Cerebellar nuclear complex (tissue), 1 donor: ENCODE results near the gene MTMR3.
"Not testable (repeated sequence)": the region's sequence is repeated elsewhere in the genome, so short reads cannot be mapped to it uniquely, and the experiment has no call there.

Experiments used
- DNase-seq, 2 experiments: peaks; one replicate each; lab custom pipeline; 2025; lab: John Stamatoyannopoulos, UW

Gene MTMR3

DNA sequence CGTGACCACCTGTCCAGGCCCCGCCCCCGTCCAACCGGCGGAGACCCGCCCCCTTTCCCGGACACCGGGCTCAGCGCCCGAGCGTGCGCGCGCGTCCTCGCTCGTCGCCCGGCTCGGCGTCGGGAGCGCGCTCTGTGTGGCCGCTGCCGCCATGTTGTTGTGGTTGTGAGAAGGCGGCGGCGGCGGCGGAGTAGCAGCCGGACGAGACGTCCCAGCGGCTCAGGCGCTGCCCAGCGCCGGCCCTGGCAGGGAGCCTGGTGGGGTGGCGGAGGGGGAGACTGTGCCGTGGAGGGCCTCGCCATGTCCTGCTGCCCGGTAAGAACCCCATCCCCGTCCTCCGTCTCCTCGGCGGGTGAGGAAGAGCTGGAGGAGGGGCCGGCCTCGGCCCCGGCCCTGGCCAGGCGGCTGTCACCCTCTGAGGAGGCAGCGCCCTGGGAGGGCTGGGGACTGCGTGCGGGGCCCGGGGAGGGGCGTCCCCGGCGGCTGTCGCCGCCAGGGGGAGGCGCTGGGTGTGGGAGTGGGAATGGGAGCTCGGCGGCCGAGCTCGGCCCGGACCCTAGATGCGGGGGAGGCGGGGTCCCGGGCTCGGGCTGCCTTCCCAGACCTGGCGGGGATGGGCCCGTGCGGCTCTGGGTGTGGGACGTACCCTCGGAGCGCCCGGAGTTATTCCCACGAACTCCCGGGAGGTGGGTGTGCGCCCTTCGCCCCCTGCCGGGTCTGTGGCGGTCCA is at the start of gene MTMR3:
MTMR3 (plus strand) TSS at position 130 of the 730 bp plus-strand sequence. CDS start 87,886 bp downstream, outside the sequence.
- peak; percentile 66 for DNase-seq

DNA sequence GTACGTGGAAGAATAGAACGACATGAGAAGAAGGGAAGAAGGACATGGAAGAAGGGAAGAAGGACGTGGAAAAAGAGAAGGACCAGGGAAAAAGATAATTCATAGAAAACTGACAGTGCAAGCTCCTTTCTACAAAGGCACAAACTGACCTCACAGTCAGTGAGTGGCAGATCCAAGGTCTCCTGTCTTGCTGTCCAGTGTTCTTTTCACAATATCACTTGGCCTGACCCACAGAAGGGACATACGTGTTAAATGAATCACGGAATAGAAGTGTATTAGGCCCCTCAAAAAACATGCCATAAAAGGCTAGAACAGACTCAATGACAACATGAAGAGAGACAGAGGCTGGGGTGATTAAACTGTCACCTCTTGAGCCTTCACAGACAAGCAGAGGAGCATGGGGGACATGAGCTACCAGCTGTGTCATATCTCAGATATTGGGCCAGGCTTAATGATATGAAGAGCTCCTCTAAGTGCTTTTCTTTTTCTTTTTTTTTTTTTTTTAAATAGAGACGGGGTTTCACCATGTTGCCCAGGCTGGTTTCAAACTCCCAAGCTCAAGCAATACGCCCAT is 49.5 kb upstream of the MTMR3 start:
- DNase-seq = no peak

DNA sequence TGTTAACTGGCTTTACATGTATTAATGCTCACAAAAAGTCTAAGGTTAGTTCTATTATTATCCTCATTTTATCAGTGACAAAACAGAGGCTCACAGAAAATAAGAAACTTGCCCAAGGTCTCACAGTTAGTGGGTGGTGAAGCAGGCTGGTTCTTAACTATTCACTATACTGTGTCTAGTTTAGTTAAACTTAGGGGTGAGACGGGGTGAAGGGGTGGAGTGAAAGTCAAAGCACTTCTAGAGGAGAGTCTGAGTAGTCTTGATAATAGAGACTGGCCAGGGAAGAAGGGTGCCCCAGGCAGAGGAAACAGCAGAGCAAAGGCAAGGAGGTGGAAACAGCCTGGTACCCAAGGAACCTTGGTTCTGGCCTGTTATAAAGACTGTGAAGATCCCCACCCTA is 48.9 kb upstream of the MTMR3 start:
- no peak for DNase-seq

DNA sequence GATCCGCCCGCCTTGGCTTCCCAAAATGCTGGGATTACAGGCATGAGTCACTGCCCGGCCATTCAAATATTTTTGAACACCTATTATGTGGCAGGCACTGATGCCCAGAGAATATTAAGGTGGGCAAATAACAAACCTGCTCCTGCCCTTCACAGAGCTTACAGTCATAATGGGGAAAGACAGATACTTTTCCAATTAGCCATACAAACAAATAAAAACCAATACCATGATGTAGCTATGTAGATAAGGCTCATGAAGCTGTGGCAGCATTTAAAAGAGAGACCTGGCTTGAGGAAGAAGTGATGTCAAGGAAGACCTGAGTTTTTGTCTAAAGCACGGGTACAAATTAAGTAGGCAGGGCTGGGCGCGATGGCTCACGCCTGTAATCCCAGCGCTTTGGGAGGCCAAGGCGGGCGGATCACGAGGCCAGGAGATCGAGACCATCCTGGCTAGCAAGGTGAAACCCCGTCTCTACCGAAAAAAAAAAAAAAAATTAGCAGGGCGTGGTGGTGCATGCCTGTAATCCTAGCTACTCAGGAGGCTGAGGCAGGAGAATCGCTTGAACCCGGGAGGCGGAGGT is 46.1 kb upstream of the MTMR3 start:
- DNase-seq = not testable (repeated sequence)

DNA sequence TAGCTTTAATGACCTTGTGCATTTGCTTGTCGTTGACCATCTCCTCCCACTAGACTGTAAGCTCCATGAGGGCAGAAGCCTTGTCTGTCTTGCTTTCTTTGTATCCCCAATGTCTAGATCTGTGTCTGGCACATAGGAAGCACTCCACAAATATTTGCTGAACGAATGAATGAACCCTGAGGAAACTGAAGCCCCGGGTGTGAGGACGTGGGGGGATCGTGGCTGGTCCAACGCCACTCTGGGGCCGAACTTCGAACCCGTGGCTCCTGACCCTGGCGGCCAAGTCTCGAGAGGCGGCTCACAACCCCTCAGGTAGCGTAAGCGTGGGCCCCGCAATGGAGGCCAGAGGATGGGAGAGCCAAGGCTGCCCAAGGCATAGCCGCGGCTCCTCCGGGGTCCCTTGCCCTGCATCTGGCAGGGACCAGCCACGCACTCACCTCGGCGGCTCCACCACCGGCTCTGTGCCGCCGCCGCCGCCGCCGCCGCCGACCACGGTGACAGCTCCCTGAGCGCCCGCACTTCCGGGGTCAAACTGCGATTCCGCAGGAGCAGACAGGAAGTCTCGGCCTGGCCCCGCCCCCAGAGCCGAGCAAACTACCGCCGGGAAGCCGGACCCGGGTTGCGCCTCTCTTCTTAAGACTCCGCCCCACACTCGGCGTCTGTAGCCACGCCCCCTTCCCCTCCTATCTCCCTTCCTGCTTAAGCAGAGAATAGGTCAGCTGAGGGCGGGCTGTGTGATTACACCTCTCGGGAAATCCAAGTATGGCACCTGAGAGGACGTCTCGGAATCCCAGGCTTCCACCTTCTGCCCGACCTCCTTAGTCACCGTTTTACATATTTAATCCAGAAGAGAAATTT is 45.0 kb upstream of the MTMR3 start, which contains the start of gene ASCC2:
ASCC2 (minus strand) TSS at position 534 of the 858 bp plus-strand sequence. CDS start 5,949 bp downstream, outside the sequence.
- peak; percentile 74 to 97 for DNase-seq

DNA sequence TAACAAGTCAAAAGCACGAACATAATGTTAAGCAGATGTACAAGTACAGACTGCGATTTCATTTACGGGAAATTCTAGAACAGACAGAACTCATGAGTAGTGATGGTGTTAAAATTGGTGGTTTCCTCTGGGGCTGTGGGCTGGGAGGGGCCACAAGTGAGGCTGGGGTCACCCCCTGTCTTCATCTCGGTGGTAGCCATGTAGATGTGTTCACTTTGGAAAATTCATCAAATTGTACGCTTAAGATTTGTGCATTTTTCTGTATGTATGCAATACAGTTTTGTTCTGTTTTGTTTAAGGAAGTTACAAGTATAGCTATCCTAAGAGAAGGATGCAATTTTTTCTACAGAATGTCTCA is 44.4 kb upstream of the MTMR3 start:
- DNase-seq = no peak

DNA sequence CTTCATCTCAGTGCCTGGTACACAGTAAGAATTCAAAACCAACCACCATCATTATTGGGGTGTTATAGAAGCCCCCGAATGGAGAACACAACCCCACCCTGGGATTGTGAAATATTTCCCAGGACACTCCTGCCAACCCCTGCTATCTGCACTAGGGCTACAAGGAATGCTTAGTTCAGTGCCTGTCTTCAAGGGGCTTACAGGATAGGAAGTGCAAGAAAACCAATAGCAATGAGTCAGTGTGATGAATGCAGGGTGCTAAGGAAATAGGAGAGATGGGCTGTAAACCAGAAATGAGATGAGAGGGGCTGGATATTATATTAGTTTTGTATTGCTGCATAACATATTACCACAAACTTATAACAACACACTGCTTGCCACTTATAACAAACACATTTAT is 43.9 kb upstream of the MTMR3 start:
- DNase-seq = no peak

DNA sequence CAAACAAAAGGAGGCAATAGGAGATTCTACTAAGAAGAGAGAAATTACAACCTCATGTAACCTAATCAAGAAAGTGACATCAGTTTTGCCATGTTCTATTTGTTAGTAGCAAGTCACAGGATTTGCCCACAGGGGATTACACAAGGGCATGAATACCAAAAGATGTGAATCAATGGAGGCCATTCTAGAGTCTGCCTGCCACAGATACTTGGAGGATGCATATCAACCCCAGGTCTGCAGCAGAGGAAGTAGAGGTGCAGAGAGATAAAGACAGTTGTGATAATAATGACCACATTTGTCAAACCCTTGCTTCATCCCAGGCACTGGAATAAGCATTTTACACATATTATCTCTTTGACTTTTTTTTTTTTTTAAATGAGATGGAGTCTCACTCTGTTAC is 42.5 kb upstream of the MTMR3 start:
- no peak for DNase-seq

DNA sequence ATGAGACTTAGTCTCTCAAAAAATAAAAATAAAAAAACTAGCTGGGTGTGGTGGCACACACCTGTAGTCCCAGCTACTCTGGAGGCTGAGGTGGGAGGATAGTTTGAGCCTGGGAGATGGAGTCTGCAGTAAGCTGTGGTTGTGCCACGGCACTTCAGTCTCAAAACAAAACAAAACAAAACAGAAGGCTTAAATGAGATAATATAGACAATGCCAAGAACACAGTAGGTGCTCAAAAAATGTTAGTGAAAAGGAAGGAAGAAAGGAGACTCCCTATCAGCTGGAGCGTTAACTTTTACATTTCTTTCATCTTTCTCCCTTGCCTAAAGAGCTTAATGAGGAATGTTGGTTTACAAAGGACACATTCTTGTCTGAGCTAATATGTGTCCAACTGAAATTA is 40.8 kb upstream of the MTMR3 start:
- no peak for DNase-seq

DNA sequence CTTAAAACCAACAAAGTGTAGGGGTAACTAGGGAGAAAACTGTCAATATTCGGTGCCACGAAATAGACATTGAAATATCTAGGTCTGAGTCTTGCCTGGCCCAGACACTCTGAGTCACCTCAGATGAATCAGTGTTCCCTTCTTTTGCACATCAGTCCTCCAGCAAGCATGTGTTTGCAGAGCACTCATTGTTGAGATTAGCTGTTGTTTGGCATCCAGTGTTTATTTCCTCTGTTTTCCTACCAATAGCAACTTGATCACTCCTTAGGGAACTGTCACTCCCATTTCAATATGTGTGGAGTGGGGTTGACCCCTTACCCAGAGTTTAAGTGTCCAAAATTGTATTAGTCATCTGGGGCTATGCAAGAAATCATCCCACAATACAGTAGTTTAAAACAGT is 40.2 kb upstream of the MTMR3 start:
- no peak for DNase-seq

DNA sequence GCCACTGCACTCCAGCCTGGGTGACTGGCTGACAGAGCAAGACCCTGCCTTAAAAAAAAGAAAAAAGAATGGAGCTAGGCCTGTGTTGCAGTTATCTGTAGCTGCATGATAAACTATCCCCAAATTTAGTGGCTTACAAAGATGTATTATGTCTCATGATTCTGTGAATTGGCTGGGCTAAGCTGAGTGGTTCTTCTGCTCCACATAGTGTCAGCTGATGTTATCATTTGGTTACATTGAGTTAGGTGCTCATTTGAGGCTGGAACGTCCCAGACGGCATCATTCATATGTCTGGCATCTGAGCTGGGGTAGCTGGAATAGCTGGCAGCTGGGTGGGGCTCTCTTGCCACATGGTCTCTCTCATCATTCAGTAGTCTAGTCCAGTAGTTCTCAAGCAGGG is 36.7 kb upstream of the MTMR3 start:
- DNase-seq = no peak

DNA sequence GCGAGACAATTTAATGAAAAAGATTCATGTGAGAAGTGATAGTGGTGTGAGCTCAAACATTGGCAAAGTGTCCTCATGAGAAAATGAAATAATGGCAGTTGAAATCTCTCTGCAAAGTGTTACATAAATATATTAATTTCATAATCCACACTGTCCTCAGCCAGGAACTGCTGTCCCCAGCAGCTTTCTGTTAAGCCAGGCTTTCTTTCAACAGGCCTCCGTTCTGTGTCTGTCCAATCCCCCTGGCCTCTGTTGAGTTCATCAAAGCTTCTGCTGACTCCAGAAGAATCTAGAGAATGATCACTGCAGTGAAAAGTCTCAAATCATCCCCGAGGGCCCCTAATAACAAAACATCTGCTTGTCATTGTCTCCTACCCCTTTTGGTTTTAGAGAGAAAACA is 34.9 kb upstream of the MTMR3 start:
- DNase-seq = no peak

DNA sequence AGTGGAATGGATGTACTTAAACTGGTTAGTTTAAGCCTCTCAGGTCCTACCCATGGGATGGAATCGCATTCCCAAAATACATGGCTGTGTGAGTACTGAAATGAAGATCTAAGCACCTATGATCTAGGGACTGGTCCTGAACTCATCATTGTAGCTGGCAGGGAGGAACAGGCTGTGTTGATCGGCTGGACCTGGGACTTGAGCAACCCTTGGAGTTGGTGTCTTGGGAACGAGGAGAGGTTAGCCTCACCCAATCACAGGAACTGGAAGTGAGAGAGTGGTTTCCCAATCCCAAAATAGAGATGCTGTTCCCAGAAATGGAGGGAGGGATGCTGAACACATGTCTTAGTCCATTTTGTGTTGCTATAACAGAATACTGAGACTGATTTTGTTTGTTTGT is 28.5 kb upstream of the MTMR3 start:
- DNase-seq = no peak

DNA sequence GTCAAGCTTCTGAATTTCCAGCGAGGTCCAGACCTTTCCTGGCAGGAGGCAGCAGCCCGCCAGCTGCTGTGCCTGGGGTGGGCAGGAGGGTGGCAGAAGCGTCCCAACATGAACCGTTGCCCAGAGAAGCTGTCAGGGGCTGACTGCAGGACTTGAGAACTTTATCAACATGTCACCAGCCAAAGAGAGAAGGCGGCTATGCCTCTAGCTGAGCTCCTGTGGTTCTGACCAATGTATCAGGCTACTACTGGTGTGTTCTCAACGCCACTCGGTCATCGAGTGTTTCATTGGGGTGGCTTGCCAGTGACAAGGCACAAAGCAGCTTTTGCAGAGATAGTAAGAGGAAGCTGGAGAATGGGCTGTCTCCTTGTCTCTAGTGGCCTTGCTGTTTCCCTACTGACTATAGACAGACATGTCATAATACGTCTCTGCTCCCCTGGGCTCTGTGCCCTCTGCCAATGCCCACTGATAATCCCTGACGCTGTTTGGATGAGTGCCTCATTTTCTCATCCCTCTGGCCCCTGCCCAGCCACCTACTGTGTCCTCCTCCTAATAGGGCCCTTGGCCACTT is 27.3 kb upstream of the MTMR3 start:
- DNase-seq = peak in 1 of 2 experiments; percentile 59

DNA sequence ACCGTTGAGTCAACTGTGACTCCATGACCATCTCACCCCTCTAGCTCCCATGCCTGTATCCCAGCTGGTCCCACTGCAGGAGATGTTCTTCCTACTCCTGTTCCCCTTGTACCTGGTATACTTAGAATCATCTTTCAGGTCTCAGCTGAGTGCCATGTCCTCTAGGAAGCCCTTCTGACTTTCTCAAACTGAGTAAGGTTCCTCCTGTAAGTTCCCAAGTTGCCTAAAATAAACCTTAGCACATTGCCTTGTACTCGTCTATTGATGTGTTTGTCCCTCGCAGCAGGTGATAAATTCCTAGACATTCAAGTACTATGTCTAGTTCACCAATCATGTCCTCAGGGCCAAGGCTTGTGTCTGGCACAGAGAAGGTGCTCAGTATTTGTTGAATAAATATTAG is 26.5 kb upstream of the MTMR3 start:
- DNase-seq = no peak

DNA sequence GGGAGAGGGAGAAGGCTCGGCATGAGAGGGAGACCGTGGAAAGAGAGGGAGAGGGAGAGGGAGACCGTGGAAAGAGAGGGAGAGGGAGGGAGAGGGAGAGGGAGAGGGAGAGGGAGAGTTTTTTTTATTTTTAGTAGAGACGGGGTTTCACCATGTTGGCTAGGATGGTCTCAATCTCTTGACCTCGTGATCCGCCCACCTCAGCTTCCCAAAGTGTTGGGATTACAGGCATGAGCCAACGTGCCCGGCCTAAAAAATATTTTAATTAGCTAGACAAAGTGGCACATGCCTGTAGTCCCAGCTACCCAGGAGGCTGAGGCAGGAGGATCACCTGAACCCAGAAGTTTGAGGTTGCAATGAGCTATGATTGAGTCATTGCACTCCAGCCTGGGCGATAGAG is 23.9 kb upstream of the MTMR3 start:
- DNase-seq = not testable (repeated sequence)

DNA sequence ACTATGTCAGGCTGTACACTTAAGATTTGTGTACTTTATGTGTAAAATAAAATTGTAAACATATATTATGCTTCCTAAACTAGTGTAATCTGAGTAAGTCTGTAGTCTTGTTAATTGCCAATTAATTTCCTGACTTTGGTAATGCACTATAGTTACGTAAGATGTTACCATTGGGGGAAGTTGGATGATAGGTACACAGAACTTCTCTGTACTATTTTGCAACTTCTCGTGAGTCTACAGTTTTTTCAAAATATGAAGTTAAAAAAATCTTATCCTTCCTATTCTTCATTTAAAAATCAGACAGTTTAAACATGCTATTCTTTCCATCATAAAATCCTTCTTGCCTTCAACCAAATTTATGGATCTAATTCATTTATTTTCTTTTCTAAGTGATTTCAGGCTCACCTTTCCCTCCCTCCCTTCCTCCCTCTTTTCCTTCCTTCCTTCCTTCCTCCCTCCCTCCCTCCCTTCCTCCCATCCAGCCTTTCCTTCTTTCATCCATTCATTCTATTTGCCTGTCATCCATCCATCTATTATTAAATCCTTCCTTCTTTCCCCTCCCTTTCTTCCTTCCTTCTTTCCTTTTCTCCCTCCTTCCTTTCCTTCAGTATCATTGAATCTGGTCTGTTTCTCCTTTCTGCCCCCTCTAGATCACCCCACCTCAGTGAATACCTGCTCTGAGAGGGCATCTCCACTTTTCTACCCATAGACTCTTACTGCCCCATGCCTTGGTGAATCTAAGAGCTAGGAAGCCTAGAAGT is 22.8 kb upstream of the MTMR3 start:
- DNase-seq = no peak

DNA sequence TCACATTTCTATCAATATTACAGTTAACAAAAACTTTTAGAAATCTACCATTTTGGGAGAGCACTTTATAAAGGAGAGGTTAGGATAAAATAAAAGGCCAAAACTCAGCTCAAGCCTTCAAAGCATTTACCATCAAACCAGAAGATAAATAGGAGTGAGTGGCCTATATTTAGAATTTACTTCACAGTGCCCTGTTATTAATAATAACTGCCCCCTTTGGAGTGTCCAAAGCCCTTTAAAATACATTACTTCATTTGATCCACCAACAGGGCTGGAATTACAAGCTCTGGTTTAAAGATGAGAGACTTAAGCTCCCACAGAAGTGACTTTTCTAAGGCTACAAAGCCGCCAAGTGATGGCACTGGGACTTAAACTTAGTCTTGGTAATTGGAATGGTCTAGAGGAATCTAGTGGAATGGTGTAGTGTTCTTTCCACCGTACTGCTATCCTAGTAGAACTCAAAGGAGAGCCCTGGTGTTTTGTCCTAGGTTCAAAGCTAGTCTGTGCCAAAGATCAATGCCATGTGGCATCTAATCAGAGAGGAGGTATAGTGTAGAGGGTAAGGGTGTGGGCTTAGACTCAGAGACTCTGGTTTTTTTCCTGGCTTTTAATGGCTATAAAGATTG is 21.2 kb upstream of the MTMR3 start:
- no peak for DNase-seq

DNA sequence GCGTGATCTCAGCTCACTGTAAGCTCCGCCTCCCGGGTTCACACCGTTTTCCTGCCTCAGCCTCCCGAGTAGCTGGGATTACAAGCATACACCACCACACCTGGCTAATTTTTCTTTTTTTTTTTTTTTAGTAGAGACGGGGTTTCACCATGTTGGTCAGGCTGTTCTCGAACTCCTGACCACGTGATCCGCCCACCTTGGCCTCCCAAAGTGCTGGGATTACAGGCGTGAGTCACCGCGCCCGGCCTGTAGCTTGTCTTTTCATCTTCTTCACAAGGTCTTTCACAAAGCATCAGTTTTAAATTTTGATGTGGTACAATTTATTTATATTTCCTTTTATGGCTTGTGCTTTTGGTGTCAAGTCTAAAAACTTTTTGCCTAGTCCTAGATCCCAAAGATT is 17.4 kb upstream of the MTMR3 start:
- not testable (repeated sequence) for DNase-seq

DNA sequence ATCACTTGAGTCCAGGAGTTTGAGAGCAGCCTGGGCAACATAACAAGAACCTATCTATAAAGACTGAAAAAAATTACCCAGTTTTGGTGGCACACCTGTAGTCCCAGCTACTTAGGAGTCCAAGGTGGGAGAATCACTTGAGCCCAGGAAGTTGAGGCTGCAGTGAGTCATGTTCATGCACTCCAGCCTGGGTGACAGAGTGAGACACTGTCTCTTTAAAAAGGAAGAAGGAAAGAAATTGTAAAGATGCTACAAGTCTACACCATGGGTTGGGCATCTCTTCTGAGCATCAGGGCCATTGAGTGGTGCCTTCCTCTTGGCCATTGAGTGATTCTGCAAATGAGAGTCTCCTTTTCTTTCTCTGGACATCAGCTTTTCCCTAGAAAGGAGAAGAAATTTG is 15.7 kb upstream of the MTMR3 start:
- no peak for DNase-seq

DNA sequence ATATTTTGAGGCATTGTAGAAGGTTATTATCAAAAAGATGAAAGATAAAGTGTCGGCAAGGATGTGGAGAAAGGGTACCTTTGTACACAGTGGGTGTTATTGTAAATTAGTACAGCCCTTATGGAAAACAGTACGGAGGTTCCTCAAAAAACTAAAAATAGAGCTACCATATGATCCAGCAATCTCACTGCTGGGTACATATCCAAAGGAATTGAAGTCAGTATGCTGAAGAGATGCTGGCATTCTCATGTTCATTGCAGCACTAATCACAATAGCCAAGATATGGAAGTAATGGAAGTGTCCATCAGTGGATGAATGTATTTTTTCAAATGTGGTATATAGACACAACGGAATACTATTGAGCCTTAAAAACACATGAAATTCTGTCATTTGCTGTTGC is 15.1 kb upstream of the MTMR3 start:
- no peak for DNase-seq
